CD4-positive, alpha-beta T cell treated with Interleukin-17A for 1 hour (primary cell): ENCODE measurements around the gene RITA1.

Experiments
- DNase-seq: peaks from one replicate; pipeline ENCODE4 v3.0.0-alpha.2; 2020

RITA1 gene

GRCh38 chr12:113180333-113180732, 5.2 kb upstream of the RITA1 start:
- no peak for DNase-seq

GRCh38 chr12:113181975-113182374, 3.5 kb upstream of the RITA1 start:
- no peak for DNase-seq

- no peak for DNase-seq
Measured at GRCh38 chr12:113183030-113183589, 2.4 kb upstream of the RITA1 start.

- DNase-seq, result no peak
Measured at GRCh38 chr12:113184098-113184899, 1.2 kb upstream of the RITA1 start.

GRCh38 chr12:113184900-113185179, 681 bp upstream of the RITA1 start:
- DNase-seq, result peak; percentile 92

- no peak for DNase-seq
Measured at GRCh38 chr12:113186033-113186365, 478 bp downstream of the RITA1 start.

GRCh38 chr12:113186666-113187325, 1.3 kb downstream of the RITA1 start:
- DNase-seq, result no peak

GRCh38 chr12:113189361-113189760, 3.8 kb downstream of the RITA1 start:
- no peak for DNase-seq

GRCh38 chr12:113190761-113191160, 5.2 kb downstream of the RITA1 start:
- no peak for DNase-seq

GRCh38 chr12:113191227-113191626, 5.7 kb downstream of the RITA1 start:
- DNase-seq, result no peak

- no peak for DNase-seq
Measured at GRCh38 chr12:113194971-113195391, 9.5 kb downstream of the RITA1 start.

- DNase-seq, result no peak
Measured at GRCh38 chr12:113195598-113195997, 10.1 kb downstream of the RITA1 start.

- DNase-seq, result no peak
Measured at GRCh38 chr12:113196582-113196981, 11.1 kb downstream of the RITA1 start.

- peak; percentile 79 for DNase-seq
Measured at GRCh38 chr12:113196990-113197389, 11.5 kb downstream of the RITA1 start.

GRCh38 chr12:113197518-113198077, 12.1 kb downstream of the RITA1 start:
- no peak for DNase-seq

- no peak for DNase-seq
Measured at GRCh38 chr12:113198296-113198695, 12.8 kb downstream of the RITA1 start.

- DNase-seq, result no peak
Measured at GRCh38 chr12:113200021-113200797, 14.7 kb downstream of the RITA1 start.

- no peak for DNase-seq
Measured at GRCh38 chr12:113201187-113202177, 16.0 kb downstream of the RITA1 start.

- DNase-seq, result no peak
Measured at GRCh38 chr12:113202300-113203075, 17.0 kb downstream of the RITA1 start.

GRCh38 chr12:113203852-113204760, 18.6 kb downstream of the RITA1 start:
- DNase-seq, result no peak
